PC-9 (cell line): ENCODE results near the gene TOX2. TPM values are rescaled to one million over a fixed set of nuclear protein-coding genes. Genes with fewer than 3 reads are reported as not detected.

Source experiments
- BruUV-seq: library from RNA; stranded (reverse); fragments of 400-500 nt; replicated peaks from 2 replicates; lab custom pipeline; 2021; lab: Mats Ljungman, UMichigan
- CTCF ChIA-PET: fragments of 300-600 bp; sonication (Branson Sonifier 250); formaldehyde crosslinking; loops from one replicate; lab custom pipeline; 2022; ENCODE audit warnings: antibody characterized with exemption; lab: Charles Lee
- POLR2A ChIA-PET: fragments of 300-600 bp; sonication (Branson Sonifier 250); formaldehyde crosslinking; loops from one replicate; lab custom pipeline; 2022; ENCODE audit warnings: antibody characterized with exemption; ENCODE audit not compliant: unreplicated experiment; lab: Charles Lee
- DNase-seq, 2 experiments: peaks; one replicate each; pipeline versions ENCODE4 v3.0.0 to v3.0.0-alpha.2; 2015 to 2022; ENCODE audit warnings: mixed read lengths in 1 of 2
- H2AFZ ChIP-seq: fragments of 200-600 bp; sonication (generic); 2 replicates; pipeline ENCODE4 v1.8.1; 2017; ENCODE audit warnings: antibody characterized with exemption
- H3F3A ChIP-seq: fragments of 200-600 bp; sonication (generic); 2 replicates; pipeline ENCODE4 v1.8.1; 2017; ENCODE audit warnings: antibody characterized with exemption, mild to moderate bottlenecking, low read depth; ENCODE audit not compliant: insufficient read depth
- H3K27ac ChIP-seq: fragments of 200-600 bp; sonication (generic); 2 replicates; pipeline ENCODE4 v1.6.1; 2016; ENCODE audit warnings: mixed run types
- H3K27me3 ChIP-seq: fragments of 200-600 bp; sonication (generic); 2 replicates; pipeline ENCODE4 v1.6.1; 2016; ENCODE audit warnings: low read depth, mixed run types; ENCODE audit not compliant: insufficient read depth
- H3K36me3 ChIP-seq: fragments of 200-600 bp; sonication (generic); 2 replicates; pipeline ENCODE4 v1.6.1; 2016; ENCODE audit warnings: low read depth, mixed run types
- H3K4me1 ChIP-seq: fragments of 200-600 bp; sonication (generic); replicated peaks from 2 replicates; pipeline ENCODE4 v1.6.1; 2016; ENCODE audit warnings: mixed run types; ENCODE audit not compliant: insufficient read depth
- H3K4me2 ChIP-seq: fragments of 200-600 bp; sonication (generic); 2 replicates; pipeline ENCODE4 v1.6.1; 2017; ENCODE audit warnings: mixed run types
- H3K4me3 ChIP-seq: fragments of 200-600 bp; sonication (generic); 2 replicates; pipeline ENCODE4 v1.6.1; 2016; ENCODE audit warnings: mixed run types
- H3K79me2 ChIP-seq: fragments of 200-600 bp; sonication (generic); 2 replicates; pipeline ENCODE4 v1.6.1; 2017; ENCODE audit warnings: low read depth, mixed run types
- H3K9me2 ChIP-seq: fragments of 200-600 bp; sonication (generic); 2 replicates; pipeline ENCODE4 v1.8.1; 2017; ENCODE audit warnings: mild to moderate bottlenecking; ENCODE audit not compliant: insufficient read depth
- H3K9me3 ChIP-seq: fragments of 200-600 bp; sonication (generic); 2 replicates; pipeline ENCODE4 v1.8.1; 2016; ENCODE audit warnings: low read depth; ENCODE audit not compliant: insufficient read depth
- H4K20me1 ChIP-seq: fragments of 200-600 bp; sonication (generic); 2 replicates; pipeline ENCODE4 v1.8.1; 2017; ENCODE audit not compliant: insufficient read depth
- CTCF ChIP-seq: fragments of 200-600 bp; sonication (generic); conservative IDR thresholded peaks from 2 replicates; pipeline ENCODE4 v1.6.1; 2017; ENCODE audit warnings: mixed run types, antibody characterized with exemption, mild to moderate bottlenecking, moderate library complexity
- EZH2 ChIP-seq: fragments of 200-600 bp; sonication (generic); IDR thresholded peaks from 2 replicates; pipeline ENCODE4 v1.8.0; 2017; ENCODE audit warnings: antibody characterized with exemption, low read depth
- intact Hi-C: fragments of 100-400 bp; cut with micrococcal nuclease; formaldehyde crosslinking; loops from one replicate; pipeline ENCODE4 v1.10.0; 2022; ENCODE audit not compliant: unreplicated experiment
- total RNA-seq: library from RNA; stranded (reverse); gene quantifications from 2 replicates; pipeline ENCODE4 v1.2.3, GENCODE V29; 2021

TOX2 gene
- total RNA-seq, 1 experiment from 2014 or later = 30.1 TPM

GRCh38 chr20:44031781-44032582 lies 117.3 kb downstream of the TOX2 start:
- DNase-seq = no peak
- Histone ChIP-seq H3K4me2 (no peak overlapping the region), H3K79me2 (no peaks in the 10 kb centered on the region), H3K4me3 (no peak overlapping the region), H2AFZ (no peak overlapping the region), H3K36me3 (no peaks in the 10 kb centered on the region), H4K20me1 (no peaks in the 10 kb centered on the region; the same call in 1 of the 2 replicates), H3K9me2 (no peaks in the 10 kb centered on the region), H3K9me3 (no peaks in the 10 kb centered on the region), H3K27me3 (no peaks in the 10 kb centered on the region), H3F3A (no peaks in the 10 kb centered on the region), H3K27ac (no peak overlapping the region), H3K4me1 (no peaks in the 10 kb centered on the region)
- intact Hi-C loops = no loop called here
- TF ChIP-seq EZH2 = no peak
- no peak for TF ChIP-seq CTCF
- BruUV-seq = no TSS peak
- ChIA-PET CTCF (no interaction called here), POLR2A (no interaction called here)

GRCh38 chr20:44032583-44033331 lies 118.1 kb downstream of the TOX2 start:
- H3K4me2 ChIP-seq = no peak overlapping the region
- no peak overlapping the region for H3K4me3 ChIP-seq
- H3K27me3 ChIP-seq = no peaks in the 10 kb centered on the region
- POLR2A ChIA-PET = no interaction called here
- H4K20me1 ChIP-seq = no peaks in the 10 kb centered on the region; the same call in 1 of the 2 replicates
- H3K36me3 ChIP-seq = no peaks in the 10 kb centered on the region
- H3K9me2 ChIP-seq = no peaks in the 10 kb centered on the region
- H3F3A ChIP-seq = no peaks in the 10 kb centered on the region
- DNase-seq = no peak
- no peaks in the 10 kb centered on the region for H3K4me1 ChIP-seq
- H3K27ac ChIP-seq = peak overlapping the region; percentile 21; the same call in 1 of the 2 replicates
- no peaks in the 10 kb centered on the region for H3K9me3 ChIP-seq
- no TSS peak for BruUV-seq
- intact Hi-C loops = no loop called here
- no peak overlapping the region for H2AFZ ChIP-seq
- no peaks in the 10 kb centered on the region for H3K79me2 ChIP-seq
- CTCF ChIA-PET = interaction anchor here (0.6 kb wide), 1 partner anchor 57 kb away, joined by 3 read pairs; no protein-coding TSS in a partner anchor
- TF ChIP-seq CTCF = no peak
- no peak for TF ChIP-seq EZH2

GRCh38 chr20:44033344-44033743 lies 118.7 kb downstream of the TOX2 start:
- no TSS peak for BruUV-seq
- Histone ChIP-seq H3K79me2 (no peaks in the 10 kb centered on the region), H3K27me3 (no peaks in the 10 kb centered on the region), H3K4me1 (no peaks in the 10 kb centered on the region), H2AFZ (no peak overlapping the region), H3K9me2 (no peaks in the 10 kb centered on the region), H4K20me1 (no peaks in the 10 kb centered on the region; the same call in 1 of the 2 replicates), H3K36me3 (no peaks in the 10 kb centered on the region), H3K4me2 (no peak overlapping the region), H3F3A (no peaks in the 10 kb centered on the region), H3K4me3 (no peak overlapping the region), H3K9me3 (no peaks in the 10 kb centered on the region), H3K27ac (peak overlapping the region; percentile 21; the same call in 1 of the 2 replicates)
- CTCF ChIA-PET = interaction anchor here (0.6 kb wide), 1 partner anchor 58 kb away, joined by 3 read pairs; no protein-coding TSS in a partner anchor
- DNase-seq = no peak
- POLR2A ChIA-PET = no interaction called here
- intact Hi-C loops = no loop called here
- TF ChIP-seq EZH2 (no peak), CTCF (no peak)
